ENCODE measurements around the gene CALML4. TPM values are rescaled to one million over a fixed set of nuclear protein-coding genes. Genes with fewer than 3 reads are reported as not detected.
A peak's percentile ranks its signal among the peaks of the same experiment; 100 is the strongest.

Gene CALML4
- total and polyA plus RNA-seq, 2 donors (not counting 3 experiments of a cell fraction or from before 2014, with no cell fraction given): 2.6 to 10.1 TPM

- no peak overlapping the region for H2AFZ ChIP-seq (ENCODE audit: low read depth, low read length)
- H3K4me2 ChIP-seq (ENCODE audit: insufficient read depth, low read length): no peak overlapping the region
- ChIA-PET POLR2A (interaction anchor here (0.6 to 1.1 kb wide), 3 partner anchors 24 to 53 kb away, joined by 3 to 4 read pairs (median 4); partner anchors contain the start of gene FEM1B), CTCF (interaction anchor here (0.5 to 5.5 kb wide), 70 partner anchors 8 to 1141 kb away, joined by 3 to 233 read pairs (median 4); partner anchors contain the start of genes CLN6 and FEM1B)
- H4K20me1 ChIP-seq (replicated peaks; ENCODE audit: control insufficient read depth, extremely low read depth, insufficient read depth, low read length): no peaks in the 10 kb centered on the region
- no peaks in the 10 kb centered on the region for H3K36me3 ChIP-seq (ENCODE audit: control insufficient read depth in 2 of 2, extremely low read depth in 1 of 2, insufficient read depth in 2 of 2, low read length in 2 of 2)
- dilution Hi-C loops (cut with MboI; ENCODE audit: extremely low pct_ligation_motif_present, low sequenced_read_pairs): no loop called here
- peaks cover 7 to 10% of the 10 kb centered on the region in 2 experiments for H3K27me3 ChIP-seq (ENCODE audit: control insufficient read depth in 2 of 2, insufficient read depth in 2 of 2, low read length in 2 of 2)
- TF ChIP-seq FOS (IDR thresholded peaks at IDR 0.05; ENCODE audit: borderline replicate concordance, insufficient read depth, low read length): no peak
- TF ChIP-seq MAX (IDR thresholded peaks at IDR 0.05; ENCODE audit: insufficient read depth, insufficient read length): no peak
- peak; percentile 64 to 66 for TF ChIP-seq CTCF (IDR thresholded peaks at IDR 0.05; ENCODE audit: extremely low read depth in 1 of 2, insufficient read depth in 1 of 2, low read depth in 1 of 2, low read length in 2 of 2)
- TF ChIP-seq GATA2 (IDR thresholded peaks at IDR 0.05; ENCODE audit: insufficient read depth, insufficient read length, low read depth, low read length): no peak
- no peaks in the 10 kb centered on the region for H3K9me3 ChIP-seq (replicated peaks; ENCODE audit: control insufficient read depth, insufficient read depth, low read length)
- intact Hi-C loops (cut with micrococcal nuclease): loop anchor here (1.0 to 5.0 kb wide), 4 partner anchors 53 to 422 kb away; no protein-coding TSS in a partner anchor
- H3K9me1 ChIP-seq (replicated peaks; ENCODE audit: control insufficient read depth, extremely low read depth, insufficient read depth, low read length): no peaks in the 10 kb centered on the region
- H3K4me3 ChIP-seq (replicated peaks in 1 of 3; ENCODE audit: insufficient read depth in 1 of 3, low read depth in 1 of 3, low read length in 3 of 3): no peak overlapping the region
- DNase-seq (ENCODE audit: low read depth, low spot score): peak; percentile 80
- no peak overlapping the region for H3K9ac ChIP-seq (replicated peaks; ENCODE audit: extremely low read depth, insufficient read depth, low read length)
- BruUV-seq (replicated peaks): no TSS peak
- H3K79me2 ChIP-seq (ENCODE audit: control insufficient read depth, insufficient read depth, low read length): no peaks in the 10 kb centered on the region
- peak; percentile 70 for FAIRE-seq
- H3K4me1 ChIP-seq (ENCODE audit: control insufficient read depth, extremely low read depth, insufficient read depth, low read length): peaks cover 5% of the 10 kb centered on the region
- no peak overlapping the region for H3K27ac ChIP-seq (ENCODE audit: insufficient read depth, low read depth, low read length)
Observed at GRCh38 chr15:68252925-68253534, 47.9 kb upstream of the CALML4 start.

All from endothelial cell of umbilical vein (primary cell).